GM19193 (cell line): ENCODE data around the gene NRG2.

ENCODE experiments used
- POLR2A ChIP-seq: IDR thresholded peaks from 4 replicates; pipeline ENCODE4 v1.6.1; 2011; ENCODE audit not compliant: insufficient read depth, insufficient read length; ENCODE audit errors: extremely low read depth

Gene NRG2

GRCh38 chr5:139968547-139969261 is 74.4 kb downstream of the NRG2 start:
- no peak for TF ChIP-seq POLR2A

GRCh38 chr5:139967353-139967752 is 75.7 kb downstream of the NRG2 start:
- TF ChIP-seq POLR2A = no peak

GRCh38 chr5:139966856-139967255 is 76.2 kb downstream of the NRG2 start:
- TF ChIP-seq POLR2A = no peak

- no peak for TF ChIP-seq POLR2A
These were observed 78.0 kb downstream of the NRG2 start for GRCh38 chr5:139964994-139965565.

GRCh38 chr5:139964266-139964993 is 78.7 kb downstream of the NRG2 start:
- TF ChIP-seq POLR2A = no peak

GRCh38 chr5:139962445-139962844 is 80.7 kb downstream of the NRG2 start:
- TF ChIP-seq POLR2A = no peak

GRCh38 chr5:139961435-139962157 is 81.5 kb downstream of the NRG2 start:
- TF ChIP-seq POLR2A = no peak

GRCh38 chr5:139960723-139961383 is 82.2 kb downstream of the NRG2 start:
- no peak for TF ChIP-seq POLR2A

GRCh38 chr5:139958432-139959148 is 84.5 kb downstream of the NRG2 start:
- TF ChIP-seq POLR2A = no peak

GRCh38 chr5:139956342-139956741 is 86.8 kb downstream of the NRG2 start:
- no peak for TF ChIP-seq POLR2A

GRCh38 chr5:139955616-139956273 is 87.4 kb downstream of the NRG2 start:
- no peak for TF ChIP-seq POLR2A

- no peak for TF ChIP-seq POLR2A
These were observed 88.0 kb downstream of the NRG2 start for GRCh38 chr5:139955053-139955605.

- no peak for TF ChIP-seq POLR2A
These were observed 88.6 kb downstream of the NRG2 start for GRCh38 chr5:139954462-139954861.
